Osteocyte (in vitro differentiated cells): ENCODE results near the gene SPAG9. TPM values are rescaled to one million over a fixed set of nuclear protein-coding genes. Genes with fewer than 3 reads are reported as not detected.
A peak's percentile ranks its signal among the peaks of the same experiment; 100 is the strongest.
"Not testable (repeated sequence)": the region's sequence is repeated elsewhere in the genome, so short reads cannot be mapped to it uniquely, and the experiment has no call there.

ENCODE experiments used
- DNase-seq: peaks from one replicate; pipeline ENCODE4 v3.0.0; 2021; ENCODE audit warnings: mixed read lengths; ENCODE audit not compliant: unreplicated experiment; ENCODE audit errors: extremely low spot score
- H3K27ac Mint-ChIP-seq: one replicate; pipeline ENCODE4 v1.8.0; 2021; ENCODE audit warnings: mild to moderate bottlenecking, mixed read lengths; ENCODE audit not compliant: unreplicated experiment
- H3K27me3 Mint-ChIP-seq: one replicate; pipeline ENCODE4 v1.8.0; 2021; ENCODE audit warnings: mixed read lengths; ENCODE audit not compliant: unreplicated experiment
- H3K36me3 Mint-ChIP-seq: one replicate; pipeline ENCODE4 v1.8.0; 2021; ENCODE audit warnings: mixed read lengths; ENCODE audit not compliant: unreplicated experiment
- H3K4me1 Mint-ChIP-seq: one replicate; pipeline ENCODE4 v1.8.0; 2021; ENCODE audit warnings: mixed read lengths; ENCODE audit not compliant: unreplicated experiment
- H3K4me3 Mint-ChIP-seq: one replicate; pipeline ENCODE4 v1.8.0; 2021; ENCODE audit warnings: mild to moderate bottlenecking, moderate library complexity, mixed read lengths; ENCODE audit not compliant: unreplicated experiment
- H3K9me3 Mint-ChIP-seq: one replicate; pipeline ENCODE4 v1.8.0; 2021; ENCODE audit warnings: mixed read lengths; ENCODE audit not compliant: unreplicated experiment
- CTCF ChIP-seq: fragments of 200-600 bp; sonication (generic); IDR thresholded peaks from 2 replicates; pipeline ENCODE4 v1.5.0; 2021; ENCODE audit warnings: antibody characterized with exemption, mild to moderate bottlenecking, moderate library complexity
- total RNA-seq: library from RNA; stranded (reverse); gene quantifications from 2 replicates; pipeline ENCODE4 v1.2.1, GENCODE V29; 2021

Gene SPAG9
- total RNA-seq, 1 donor from 2014 or later, result 100 TPM

- H3K27ac Mint-ChIP-seq, result no peak overlapping the region
Measured at GRCh38 chr17:51097708-51098446, 22.8 kb downstream of the SPAG9 start.

GRCh38 chr17:51091635-51092034 lies 29.0 kb downstream of the SPAG9 start:
- DNase-seq, result no peak
- no peaks in the 10 kb centered on the region for H3K27me3 Mint-ChIP-seq
- no peak overlapping the region for H3K4me3 Mint-ChIP-seq
- no peaks in the 10 kb centered on the region for H3K9me3 Mint-ChIP-seq
- H3K4me1 Mint-ChIP-seq, result peaks cover 18% of the 10 kb centered on the region
- H3K27ac Mint-ChIP-seq, result no peak overlapping the region
- no peaks in the 10 kb centered on the region for H3K36me3 Mint-ChIP-seq
- no peak for TF ChIP-seq CTCF

More at GRCh38 chr17:51097708-51098446, 22.8 kb downstream of the SPAG9 start:
- peaks cover 7% of the 10 kb centered on the region for H3K4me1 Mint-ChIP-seq
- H3K36me3 Mint-ChIP-seq, result no peaks in the 10 kb centered on the region
- H3K27me3 Mint-ChIP-seq, result no peaks in the 10 kb centered on the region
- no peak for DNase-seq
- no peaks in the 10 kb centered on the region for H3K9me3 Mint-ChIP-seq
- no peak overlapping the region for H3K4me3 Mint-ChIP-seq
- TF ChIP-seq CTCF, result no peak

- not testable (repeated sequence) for H3K36me3 Mint-ChIP-seq, H3K27ac Mint-ChIP-seq, H3K9me3 Mint-ChIP-seq, H3K27me3 Mint-ChIP-seq, H3K4me3 Mint-ChIP-seq
- peak; percentile 49 for DNase-seq
- H3K4me1 Mint-ChIP-seq, result peaks cover 22% of the 10 kb centered on the region
Measured at GRCh38 chr17:51088868-51089267, 31.8 kb downstream of the SPAG9 start.

GRCh38 chr17:51088287-51088686 lies 32.4 kb downstream of the SPAG9 start:
- DNase-seq, result no peak
- no peak for TF ChIP-seq CTCF

GRCh38 chr17:51087072-51087757 lies 33.5 kb downstream of the SPAG9 start:
- Mint-ChIP-seq H3K36me3 (no peaks in the 10 kb centered on the region), H3K9me3 (no peaks in the 10 kb centered on the region), H3K4me1 (peaks cover 23% of the 10 kb centered on the region), H3K27ac (peak overlapping the region; percentile 31), H3K4me3 (no peak overlapping the region), H3K27me3 (no peaks in the 10 kb centered on the region)
- no peak for TF ChIP-seq CTCF
- DNase-seq, result no peak

More at GRCh38 chr17:51088287-51088686, 32.4 kb downstream of the SPAG9 start:
- peaks cover 21% of the 10 kb centered on the region for H3K4me1 Mint-ChIP-seq
- no peaks in the 10 kb centered on the region for H3K27me3 Mint-ChIP-seq
- no peaks in the 10 kb centered on the region for H3K36me3 Mint-ChIP-seq
- H3K9me3 Mint-ChIP-seq, result no peaks in the 10 kb centered on the region
- H3K4me3 Mint-ChIP-seq, result no peak overlapping the region
- H3K27ac Mint-ChIP-seq, result no peak overlapping the region
